Activated gamma-delta T cell treated with anti-CD3 and anti-CD28 coated beads, Interleukin-2, amount 50 U/mL, for 16 hours (primary cell): ENCODE measurements around the gene TAS2R30.

Experiments
- DNase-seq: peaks from one replicate; pipeline ENCODE4 v3.0.0-alpha.2; 2020; ENCODE audit warnings: low read depth

TAS2R30 gene

GRCh38 chr12:11134305-11134704 is at the start of gene TAS2R30:
TAS2R30 (minus strand) TSS chr12:11134644; CDS start chr12:11134244, 400 bp downstream.
- no peak for DNase-seq

GRCh38 chr12:11183011-11183410 is 48.6 kb upstream of the TAS2R30 start:
- DNase-seq = no peak

DNA sequence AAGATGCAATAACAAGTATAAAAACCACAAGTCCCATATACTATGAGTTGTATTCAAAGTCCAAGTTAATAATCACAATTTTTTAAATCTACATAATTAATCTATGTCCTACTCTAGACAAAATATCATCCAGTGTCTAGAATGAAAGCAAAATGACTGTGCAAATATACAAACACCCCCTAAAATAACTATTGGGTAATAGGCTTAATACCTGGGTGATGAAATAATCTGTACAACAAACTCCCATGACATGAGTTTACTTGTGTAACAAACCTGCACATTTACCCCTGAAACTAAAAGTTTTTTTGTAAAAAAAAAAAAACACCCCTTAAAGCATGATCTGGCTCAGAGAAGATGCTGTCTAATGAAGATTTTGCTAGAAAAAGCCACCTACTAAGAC is 48.1 kb upstream of the TAS2R30 start:
- no peak for DNase-seq

DNA sequence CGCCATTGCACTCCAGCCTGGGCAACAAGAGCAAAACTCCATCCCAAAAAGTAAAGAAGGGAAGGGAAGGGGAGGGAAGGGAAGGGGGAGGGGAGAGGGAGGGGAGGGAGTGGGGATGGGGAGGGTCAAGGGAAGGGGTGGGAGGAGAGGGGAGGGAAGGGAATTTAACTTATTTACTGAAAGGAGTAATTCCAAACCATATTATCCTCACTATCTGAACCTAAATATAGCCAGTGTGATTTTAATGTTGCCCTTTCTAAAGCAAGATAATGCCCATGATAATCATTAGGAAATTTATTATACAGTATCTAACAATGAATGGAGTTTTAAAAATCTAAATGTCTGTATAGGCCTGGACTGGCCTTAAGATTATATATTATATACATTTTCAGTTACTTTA is 43.8 kb upstream of the TAS2R30 start:
- no peak for DNase-seq

DNA sequence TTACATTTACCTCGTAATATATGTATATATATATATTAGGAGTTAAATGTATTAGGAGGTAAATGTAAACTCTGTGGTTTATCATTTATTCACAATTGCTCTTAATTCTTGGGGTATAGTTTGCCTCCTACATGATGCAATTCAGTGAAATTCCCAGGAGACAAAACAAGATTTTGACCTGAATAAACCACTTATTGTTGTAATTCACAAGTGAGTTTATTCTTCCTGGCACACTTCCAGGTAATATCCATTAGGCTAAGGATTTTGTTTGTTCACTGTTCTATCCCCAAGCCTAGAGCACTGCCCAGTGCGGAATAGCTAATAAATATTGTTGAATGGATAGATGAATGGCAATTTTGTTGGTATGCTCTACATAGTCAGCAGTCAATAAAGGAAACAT is 39.6 kb upstream of the TAS2R30 start:
- DNase-seq = no peak

- DNase-seq = no peak
These were observed 37.7 kb upstream of the TAS2R30 start for GRCh38 chr12:11171969-11172675.

- DNase-seq = peak; percentile 76
These were observed 36.9 kb upstream of the TAS2R30 start, which contains the start of gene SMIM10L1 for GRCh38 chr12:11171145-11171968. SMIM10L1 (plus strand) TSS chr12:11171194; CDS start chr12:11171357, 163 bp downstream.

DNA sequence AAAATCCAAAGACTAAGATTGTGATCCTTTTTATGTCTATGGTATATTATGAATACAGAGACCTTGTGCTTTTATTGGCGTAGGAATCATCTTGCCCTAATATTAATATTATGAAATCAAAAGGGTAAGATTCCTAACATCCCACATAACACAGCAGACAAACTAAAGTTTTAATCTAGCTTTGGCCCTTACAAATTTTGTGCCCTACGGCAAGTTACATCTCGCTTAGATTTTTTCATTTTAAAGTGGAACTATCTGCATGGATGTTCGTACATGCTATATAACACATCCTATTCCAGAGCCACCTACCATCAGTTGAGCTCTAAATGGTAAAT is 36.3 kb upstream of the TAS2R30 start:
- DNase-seq = no peak

DNA sequence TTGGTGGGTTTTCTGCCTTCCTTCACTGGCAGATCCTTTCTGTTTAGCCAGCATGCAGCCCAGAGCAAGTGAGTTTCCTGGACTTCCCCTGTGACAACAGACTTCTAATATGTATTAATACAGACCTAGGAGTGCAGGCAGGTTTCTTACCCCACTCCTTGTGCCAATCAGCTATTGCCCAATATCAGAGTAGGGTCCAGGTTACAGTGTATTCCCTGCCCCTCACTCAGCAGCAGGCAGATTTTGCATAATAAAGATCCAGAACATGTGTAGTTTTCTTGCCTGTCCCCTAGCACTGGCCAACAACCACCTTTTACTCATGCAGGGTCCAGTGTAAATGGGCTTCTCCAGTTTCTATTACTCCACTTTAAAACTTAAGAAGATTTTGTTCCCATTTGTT is 31.9 kb upstream of the TAS2R30 start:
- DNase-seq = no peak

DNA sequence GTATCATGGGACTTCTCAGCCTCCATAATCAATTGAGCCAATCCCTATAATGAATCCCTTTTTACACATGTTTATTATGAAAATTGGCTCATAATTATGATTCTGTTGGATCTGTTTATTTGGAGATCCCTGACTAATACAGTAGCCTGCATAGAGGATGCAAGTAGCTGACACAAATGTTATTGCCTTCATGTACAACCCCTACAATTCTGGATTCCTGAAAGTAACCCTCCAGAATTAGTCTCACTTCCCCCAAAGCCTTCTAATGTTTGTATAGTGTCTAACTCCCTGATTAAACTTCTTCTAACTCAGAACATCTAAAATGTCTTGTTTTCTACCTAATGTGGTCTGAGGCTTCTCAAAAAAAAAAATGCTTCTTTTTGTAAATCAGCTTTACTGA is 29.9 kb upstream of the TAS2R30 start:
- DNase-seq = no peak

- no peak for DNase-seq
These were observed 28.1 kb upstream of the TAS2R30 start for GRCh38 chr12:11162502-11162901.

DNA sequence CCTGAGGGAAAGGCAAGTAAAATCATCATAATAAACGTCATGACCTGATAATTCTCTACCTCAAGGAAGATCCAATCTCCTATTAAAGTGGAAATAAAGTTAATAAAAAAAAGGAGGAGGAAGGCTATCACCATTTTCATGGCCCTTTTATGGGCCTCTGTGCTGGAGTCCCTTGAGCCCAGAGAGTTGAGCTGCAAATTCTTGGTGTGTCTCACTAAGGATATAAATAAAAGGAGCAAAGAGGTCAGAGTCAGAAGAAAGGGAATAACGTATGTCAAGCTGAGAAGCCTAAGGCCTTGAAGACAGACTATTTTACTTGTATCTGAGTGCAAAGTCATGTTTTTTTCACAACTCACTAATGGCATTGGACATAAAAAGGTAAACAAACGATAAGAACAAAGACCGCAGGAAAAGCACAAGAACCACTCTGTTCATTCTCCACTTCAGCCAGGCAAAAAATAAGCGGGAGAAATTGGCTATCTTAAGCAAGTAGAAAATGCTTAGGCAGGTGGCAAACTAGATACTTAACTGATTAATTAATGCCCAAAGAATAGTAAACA is 24.5 kb upstream of the TAS2R30 start:
- DNase-seq = no peak

- DNase-seq = no peak
These were observed 20.0 kb upstream of the TAS2R30 start for GRCh38 chr12:11154400-11154925.

GRCh38 chr12:11152725-11153124 is 18.3 kb upstream of the TAS2R30 start:
- DNase-seq = no peak

- DNase-seq = no peak
These were observed 16.4 kb upstream of the TAS2R30 start for GRCh38 chr12:11150832-11151231.

GRCh38 chr12:11147420-11147819 is 13.0 kb upstream of the TAS2R30 start:
- DNase-seq = no peak

GRCh38 chr12:11144297-11144696 is 9.9 kb upstream of the TAS2R30 start:
- DNase-seq = no peak

DNA sequence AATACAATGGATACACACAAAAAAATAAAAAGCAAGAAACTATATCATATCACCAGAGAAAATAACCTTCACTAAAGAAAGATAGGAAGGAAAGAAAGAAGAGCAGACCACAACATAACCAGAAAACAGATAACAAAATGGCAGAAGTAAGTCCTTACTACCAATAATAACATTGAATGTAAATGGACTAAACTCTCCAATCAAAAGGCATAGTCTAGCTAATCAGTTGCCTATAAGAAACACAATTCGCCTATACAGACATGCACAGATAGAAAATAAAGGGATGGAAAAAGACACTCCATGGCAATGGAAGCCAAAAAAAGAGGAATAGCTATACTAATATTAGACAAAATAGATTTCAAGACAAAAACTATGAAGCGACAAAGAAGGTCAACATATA is 8.9 kb upstream of the TAS2R30 start:
- no peak for DNase-seq

- no peak for DNase-seq
These were observed 1.6 kb upstream of the TAS2R30 start for GRCh38 chr12:11136075-11136474.

- DNase-seq = no peak
These were observed 628 bp downstream of the TAS2R30 start for GRCh38 chr12:11133816-11134215.

- DNase-seq = no peak
These were observed 1.3 kb downstream of the TAS2R30 start for GRCh38 chr12:11133162-11133561.

GRCh38 chr12:11130999-11131398 is 3.4 kb downstream of the TAS2R30 start:
- DNase-seq = no peak

- DNase-seq = no peak
These were observed 4.1 kb downstream of the TAS2R30 start for GRCh38 chr12:11130382-11130781.
